SK-N-SH (cell line): ENCODE results near the gene FGF18.

Source experiments
- CTCF ChIP-seq: fragments of 200-600 bp; sonication (generic); IDR thresholded peaks from 2 replicates; pipeline ENCODE4 v1.6.1; 2017; ENCODE audit warnings: antibody characterized with exemption, mild to moderate bottlenecking, moderate library complexity
- FOSL2 ChIP-seq: IDR thresholded peaks from 2 replicates; pipeline ENCODE4 v1.4.0; 2012; ENCODE audit warnings: low read depth, mild to moderate bottlenecking, moderate library complexity, borderline replicate concordance
- JUND ChIP-seq: IDR thresholded peaks from 2 replicates; pipeline ENCODE4 v1.4.0; 2012
- MAX ChIP-seq: IDR thresholded peaks from 2 replicates; pipeline ENCODE4 v1.4.0; 2012; ENCODE audit warnings: low read depth
- MEF2A ChIP-seq: IDR thresholded peaks from 2 replicates; pipeline ENCODE4 v1.4.0; 2012; ENCODE audit warnings: low read depth, borderline replicate concordance
- MXI1 ChIP-seq: IDR thresholded peaks from 2 replicates; pipeline ENCODE4 v1.6.1; 2012; ENCODE audit warnings: mild to moderate bottlenecking, low read depth, low read length, improper control_type of control experiment
- POLR2AphosphoS5 ChIP-seq: IDR thresholded peaks from 2 replicates; pipeline ENCODE4 v1.6.1; 2012; ENCODE audit warnings: low read depth, low read length
- SIN3A ChIP-seq: IDR thresholded peaks from 2 replicates; pipeline ENCODE4 v1.6.1; 2012; ENCODE audit warnings: low read depth, mild to moderate bottlenecking, low read length, moderate library complexity, borderline replicate concordance
- TAF1 ChIP-seq: IDR thresholded peaks from 2 replicates; pipeline ENCODE4 v1.6.1; 2012; ENCODE audit warnings: low read depth, mild to moderate bottlenecking, low read length, moderate library complexity, borderline replicate concordance
- USF1 ChIP-seq: IDR thresholded peaks from 2 replicates; pipeline ENCODE4 v1.4.0; 2012; ENCODE audit warnings: low read depth, borderline replicate concordance

GRCh38 chr5:171476701-171477100, 57.3 kb downstream of the FGF18 start:
- TF ChIP-seq CTCF, result no peak
- TF ChIP-seq MEF2A, result no peak
- TF ChIP-seq JUND, result no peak
- TF ChIP-seq POLR2AphosphoS5, result no peak
- no peak for TF ChIP-seq TAF1
- TF ChIP-seq MAX, result no peak
- no peak for TF ChIP-seq USF1
- TF ChIP-seq SIN3A, result no peak
- TF ChIP-seq MXI1, result no peak
- TF ChIP-seq FOSL2, result no peak
